ENCODE measurements around the gene MN1.
"Not testable (repeated sequence)": the region's sequence is repeated elsewhere in the genome, so short reads cannot be mapped to it uniquely, and the experiment has no call there.

Gene MN1

GRCh38 chr22:27750584-27751265, 50.8 kb downstream of the MN1 start:
- DNase-seq (ENCODE audit: low read depth), result no peak
- H3K4me3 ChIP-seq (ENCODE audit: low read depth, low read length), result no peak overlapping the region

GRCh38 chr22:27749597-27750225, 51.8 kb downstream of the MN1 start:
- no peak for DNase-seq (ENCODE audit: low read depth)
- H3K4me3 ChIP-seq (ENCODE audit: low read depth, low read length), result no peak overlapping the region

- H3K4me3 ChIP-seq (ENCODE audit: low read depth, low read length), result no peak overlapping the region
- DNase-seq (ENCODE audit: low read depth), result peak; percentile 36
Observed at GRCh38 chr22:27748751-27749191, 52.8 kb downstream of the MN1 start.

- H3K4me3 ChIP-seq (ENCODE audit: low read depth, low read length), result no peak overlapping the region
- no peak for DNase-seq (ENCODE audit: low read depth)
Observed at GRCh38 chr22:27748349-27748748, 53.2 kb downstream of the MN1 start.

- no peak overlapping the region for H3K4me3 ChIP-seq (ENCODE audit: low read depth, low read length)
- no peak for DNase-seq (ENCODE audit: low read depth)
Observed at GRCh38 chr22:27747396-27748221, 53.9 kb downstream of the MN1 start.

GRCh38 chr22:27746918-27747317, 54.6 kb downstream of the MN1 start:
- no peak overlapping the region for H3K4me3 ChIP-seq (ENCODE audit: low read depth, low read length)
- DNase-seq (ENCODE audit: low read depth), result no peak

GRCh38 chr22:27745809-27746208, 55.7 kb downstream of the MN1 start:
- DNase-seq (ENCODE audit: low read depth), result no peak

GRCh38 chr22:27745154-27745553, 56.4 kb downstream of the MN1 start:
- H3K4me3 ChIP-seq (ENCODE audit: low read depth, low read length), result no peak overlapping the region
- DNase-seq (ENCODE audit: low read depth), result no peak

More at GRCh38 chr22:27745809-27746208, 55.7 kb downstream of the MN1 start:
- H3K4me3 ChIP-seq (ENCODE audit: low read depth, low read length), result no peak overlapping the region

- not testable (repeated sequence) for DNase-seq (ENCODE audit: low read depth); H3K4me3 ChIP-seq (ENCODE audit: low read depth, low read length)
Observed at GRCh38 chr22:27744078-27744477, 57.5 kb downstream of the MN1 start.

GRCh38 chr22:27740202-27740748, 61.3 kb downstream of the MN1 start:
- no peak overlapping the region for H3K4me3 ChIP-seq (ENCODE audit: low read depth, low read length)
- no peak for DNase-seq (ENCODE audit: low read depth)

GRCh38 chr22:27737521-27737920, 64.0 kb downstream of the MN1 start:
- DNase-seq (ENCODE audit: low read depth), result no peak
- no peak overlapping the region for H3K4me3 ChIP-seq (ENCODE audit: low read depth, low read length)

GRCh38 chr22:27734066-27734465, 67.5 kb downstream of the MN1 start:
- no peak overlapping the region for H3K4me3 ChIP-seq (ENCODE audit: low read depth, low read length)
- DNase-seq (ENCODE audit: low read depth), result no peak

GRCh38 chr22:27732841-27733240, 68.7 kb downstream of the MN1 start:
- no peak overlapping the region for H3K4me3 ChIP-seq (ENCODE audit: low read depth, low read length)
- DNase-seq (ENCODE audit: low read depth), result no peak

- H3K4me3 ChIP-seq (ENCODE audit: low read depth, low read length), result no peak overlapping the region
- DNase-seq (ENCODE audit: low read depth), result no peak
Observed at GRCh38 chr22:27732391-27732790, 69.2 kb downstream of the MN1 start.

- no peak for DNase-seq (ENCODE audit: low read depth)
- no peak overlapping the region for H3K4me3 ChIP-seq (ENCODE audit: low read depth, low read length)
Observed at GRCh38 chr22:27731621-27732020, 69.9 kb downstream of the MN1 start.

GRCh38 chr22:27730641-27731433, 70.7 kb downstream of the MN1 start:
- H3K4me3 ChIP-seq (ENCODE audit: low read depth, low read length), result no peak overlapping the region
- no peak for DNase-seq (ENCODE audit: low read depth)

GRCh38 chr22:27729246-27729645, 72.3 kb downstream of the MN1 start:
- no peak for DNase-seq (ENCODE audit: low read depth)
- H3K4me3 ChIP-seq (ENCODE audit: low read depth, low read length), result no peak overlapping the region

GRCh38 chr22:27727673-27728451, 73.7 kb downstream of the MN1 start:
- DNase-seq (ENCODE audit: low read depth), result no peak
- no peak overlapping the region for H3K4me3 ChIP-seq (ENCODE audit: low read depth, low read length)

Data from skeletal muscle cell (primary cell).